HepG2 (cell line): ENCODE results near the gene MED15. TPM values are rescaled to one million over a fixed set of nuclear protein-coding genes. Genes with fewer than 3 reads are reported as not detected.

Experiments used
- ATAC-seq: fragments of 200-7000 bp; cut with Tn5 transposase; 3 replicates; pipeline ENCODE4 v1.9.1; 2020; ENCODE audit warnings: mild to moderate bottlenecking, moderate library complexity
- BruUV-seq: library from RNA; stranded (reverse); fragments of 400-500 nt; replicated peaks from 2 replicates; lab custom pipeline; 2021; lab: Mats Ljungman, UMichigan
- CTCF ChIA-PET: fragments of 300-600 bp; formaldehyde crosslinking; extraction: SDS; loops from one replicate; lab custom pipeline; 2021; ENCODE audit warnings: low total read pairs, inconsistent platforms, low intra/inter-chr PET ratio; lab: Yijun Ruan, JAX
- POLR2A ChIA-PET: fragments of 350-600 bp; sonication (Branson Sonifier 250); formaldehyde crosslinking; loops from one replicate; lab custom pipeline; 2020; ENCODE audit warnings: antibody characterized with exemption, inconsistent platforms; lab: Yijun Ruan, JAX
- DNase-seq: peaks from one replicate; pipeline ENCODE4 v3.0.0-alpha.2; 2015; ENCODE audit warnings: low spot score
- FAIRE-seq: peaks from 3 replicates; lab custom pipeline; 2011; peaks lifted over from hg19 to GRCh38; lab: Jason Lieb, UNC
- H2AFZ ChIP-seq: one replicate; pipeline ENCODE4 v1.6.1; 2011; ENCODE audit warnings: low read length, inconsistent platforms
- H3K27ac ChIP-seq: fragments of 300-600 bp; 3 replicates; pipeline ENCODE4 v1.8.0; 2011; ENCODE audit warnings: mixed run types, mild to moderate bottlenecking, mixed read lengths, low read length, inconsistent platforms; ENCODE audit not compliant: insufficient read depth; ENCODE audit errors: extremely low read length
- H3K27me3 ChIP-seq, 2 experiments: fragments of 200-600 bp in 1 of 2; 2 replicates in 1 of 2; 3 replicates in 1 of 2; pipeline versions ENCODE4 v1.6.0 to v1.8.0; 2011; ENCODE audit warnings: low read length in 2 of 2, mild to moderate bottlenecking in 2 of 2, moderate library complexity in 2 of 2, inconsistent platforms in 1 of 2; ENCODE audit not compliant: insufficient read depth in 2 of 2, control insufficient read depth in 1 of 2
- H3K36me3 ChIP-seq, 2 experiments: fragments of 200-600 bp in 1 of 2; replicated peaks in 1 of 2; 2 replicates in 1 of 2; 3 replicates in 1 of 2; pipeline versions ENCODE4 v1.5.1 to v1.8.0; 2011; ENCODE audit warnings: low read length in 2 of 2, inconsistent platforms in 1 of 2; ENCODE audit not compliant: insufficient read depth in 2 of 2, control insufficient read depth in 1 of 2
- H3K4me1 ChIP-seq: 2 replicates; pipeline ENCODE4 v1.5.1; 2012; ENCODE audit warnings: low read length, inconsistent platforms; ENCODE audit not compliant: insufficient read depth
- H3K4me2 ChIP-seq: 2 replicates; pipeline ENCODE4 v1.6.0; 2011; ENCODE audit warnings: low read depth, low read length, inconsistent platforms
- H3K4me3 ChIP-seq, 3 experiments: fragments of 200-600 bp in 1 of 3; sonication (generic), shearing (Covaris generic) in 1 of 3; replicated peaks in 1 of 3; 2 replicates each; pipeline ENCODE4 v1.5.1; 2011 to 2016; ENCODE audit warnings: low read length in 3 of 3, inconsistent platforms in 2 of 3, low read depth in 2 of 3, mild to moderate bottlenecking in 2 of 3, control low read depth in 1 of 3, mixed read lengths in 1 of 3; ENCODE audit not compliant: insufficient read depth in 1 of 3
- H3K79me2 ChIP-seq: one replicate; pipeline ENCODE4 v1.6.1; 2011; ENCODE audit warnings: low read length, inconsistent platforms; ENCODE audit not compliant: insufficient read depth
- H3K9ac ChIP-seq: 2 replicates; pipeline ENCODE4 v1.6.0; 2011; ENCODE audit warnings: mild to moderate bottlenecking, low read depth, low read length, inconsistent platforms; ENCODE audit not compliant: insufficient read depth
- H3K9me3 ChIP-seq: 2 replicates; pipeline ENCODE4 v1.5.1; 2012; ENCODE audit warnings: mild to moderate bottlenecking, low read length
- H4K20me1 ChIP-seq: 2 replicates; pipeline ENCODE4 v1.6.0; 2011; ENCODE audit warnings: inconsistent platforms, mild to moderate bottlenecking, low read length, moderate library complexity; ENCODE audit not compliant: insufficient read depth
- ARNT2 ChIP-seq: sonication (generic); formaldehyde crosslinking; IDR thresholded peaks from 2 replicates; pipeline ENCODE4 v1.8.0; 2022; ENCODE audit warnings: mild to moderate bottlenecking, low read depth, missing genetic modification reagents, moderate library complexity
- CENPT ChIP-seq: sonication (generic); formaldehyde crosslinking; IDR thresholded peaks from 2 replicates; pipeline ENCODE4 v1.8.0; 2022; ENCODE audit warnings: low read depth, mild to moderate bottlenecking, moderate library complexity, missing genetic modification reagents
- ELF4 ChIP-seq: sonication (generic); formaldehyde crosslinking; IDR thresholded peaks from 2 replicates; pipeline ENCODE4 v1.5.0; 2020; ENCODE audit warnings: missing genetic modification reagents, mild to moderate bottlenecking, moderate library complexity, borderline replicate concordance
- KLF16 ChIP-seq, 2 experiments: sonication (generic) in 1 of 2; formaldehyde crosslinking in 1 of 2; IDR thresholded peaks; 2 replicates each; pipeline versions ENCODE4 v1.6.1 to v1.8.0; 2016 to 2023; ENCODE audit warnings: missing genetic modification reagents in 2 of 2, missing compliant biosample characterization in 1 of 2
- MTA1 ChIP-seq: sonication (generic); formaldehyde crosslinking; IDR thresholded peaks from 2 replicates; pipeline ENCODE4 v1.4.0; 2020; ENCODE audit warnings: missing genetic modification reagents, mild to moderate bottlenecking, borderline replicate concordance
- NRL ChIP-seq: sonication (generic); formaldehyde crosslinking; IDR thresholded peaks from 2 replicates; pipeline ENCODE4 v1.5.0; 2020; ENCODE audit warnings: missing genetic modification reagents, mild to moderate bottlenecking, moderate library complexity, borderline replicate concordance
- TAF15 ChIP-seq: fragments of 200-400 bp; formaldehyde crosslinking; IDR thresholded peaks from one replicate; pipeline ENCODE4 v1.6.1; 2018; ENCODE audit warnings: mild to moderate bottlenecking, low read depth, low read length; ENCODE audit not compliant: poor library complexity, severe bottlenecking
- ZNF460 ChIP-seq: sonication (generic); formaldehyde crosslinking; IDR thresholded peaks from 2 replicates; pipeline ENCODE4 v1.5.1; 2020; ENCODE audit warnings: missing genetic modification reagents, mild to moderate bottlenecking, borderline replicate concordance
- ZNF510 ChIP-seq: sonication (generic); formaldehyde crosslinking; IDR thresholded peaks from 2 replicates; pipeline ENCODE4 v1.4.0; 2020; ENCODE audit warnings: low read depth, mild to moderate bottlenecking, missing genetic modification reagents
- ZNF724P ChIP-seq: sonication (generic); formaldehyde crosslinking; IDR thresholded peaks from 2 replicates; pipeline ENCODE4 v1.8.0; 2022; ENCODE audit warnings: missing genetic modification reagents, borderline replicate concordance
- ZNF839 ChIP-seq: sonication (generic); formaldehyde crosslinking; IDR thresholded peaks from 2 replicates; pipeline ENCODE4 v1.4.0; 2020; ENCODE audit warnings: missing genetic modification reagents, mild to moderate bottlenecking, borderline replicate concordance
- WGBS: methylation state at CpG from one replicate; pipeline ENCODE4 v1.1.6; 2017; ENCODE audit warnings: low lambda C conversion rate; 5-methylcytosine and 5-hydroxymethylcytosine counted together
- in situ Hi-C: cut with HindIII; loops from 2 replicates; pipeline ENCODE4 v1.10.0; 2017; ENCODE audit warnings: low pct_unique_long_range_greater_than_20kb; ENCODE audit not compliant: extremely low pct_ligation_motif_present
- intact Hi-C: fragments of 100-400 bp; cut with micrococcal nuclease; formaldehyde crosslinking; loops from one replicate; pipeline ENCODE4 v1.10.0; 2022; ENCODE audit not compliant: unreplicated experiment
- polyA plus RNA-seq, 8 experiments: library from polyadenylated mRNA; depleted of rRNA in 3 of 8; stranded (reverse) in 7 of 8; unstranded in 1 of 8; fragments of >200 nt; fragmentation: Illumina TruSeq in 4 of 8; extraction: Trizol in 4 of 8; gene quantifications; 2 replicates each; pipeline versions ENCODE4 v1.2.1 to v1.2.3, GENCODE V29; 2011 to 2016; ENCODE audit warnings: low read depth in 4 of 8, missing spikeins in 1 of 8, mixed read lengths in 1 of 8; ENCODE audit not compliant: insufficient read depth in 1 of 8
- total RNA-seq, 5 experiments: library from RNA; depleted of rRNA; stranded (reverse); fragments of >200 nt; fragmentation: Illumina TruSeq; extraction: Trizol; gene quantifications; 2 replicates each; pipeline ENCODE4 v1.2.3, GENCODE V29; 2016; ENCODE audit warnings: low read depth in 1 of 5
- TF ChIP-seq, protein P1 (sequence below): sonication (generic); formaldehyde crosslinking; conservative IDR thresholded peaks from 2 replicates; pipeline ENCODE4 v1.4.0; 2020; ENCODE audit warnings: missing genetic modification reagents
- TF ChIP-seq, protein P2 (sequence below): sonication (generic); formaldehyde crosslinking; IDR thresholded peaks from 2 replicates; pipeline ENCODE4 v1.5.0; 2020; ENCODE audit warnings: mild to moderate bottlenecking, missing genetic modification reagents, borderline replicate concordance
- TF ChIP-seq, protein P3 (sequence below): sonication (generic); formaldehyde crosslinking; IDR thresholded peaks from 2 replicates; pipeline ENCODE4 v1.8.0; 2022; ENCODE audit warnings: low read depth, missing genetic modification reagents

MED15 gene
- total and polyA plus RNA-seq, 2 of the 13 experiments (the other 11 are each of a cell fraction or from before 2014, with no cell fraction given) = 14.3 to 27.0 TPM

DNA sequence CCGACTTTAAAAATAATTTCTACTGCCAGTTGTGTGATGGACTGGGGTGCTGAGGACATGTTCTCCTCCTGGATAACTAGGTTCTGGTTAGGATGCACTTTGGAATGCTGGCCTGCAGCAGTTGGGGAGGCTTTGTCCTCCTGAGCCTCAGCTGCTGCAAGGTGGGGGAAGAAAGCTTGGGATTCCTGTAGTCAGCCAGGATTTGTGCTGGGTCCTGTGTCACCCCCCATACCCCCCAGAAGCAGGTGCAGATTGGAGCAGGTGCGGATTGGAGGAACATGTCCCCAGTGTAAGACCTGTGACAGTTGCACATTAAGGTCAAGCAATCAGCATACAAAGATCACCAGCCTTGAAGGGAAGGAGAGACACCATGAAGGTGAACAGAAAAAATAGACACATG is 51.1 kb downstream of the MED15 start (continued):
- TF ChIP-seq, protein P1, sequence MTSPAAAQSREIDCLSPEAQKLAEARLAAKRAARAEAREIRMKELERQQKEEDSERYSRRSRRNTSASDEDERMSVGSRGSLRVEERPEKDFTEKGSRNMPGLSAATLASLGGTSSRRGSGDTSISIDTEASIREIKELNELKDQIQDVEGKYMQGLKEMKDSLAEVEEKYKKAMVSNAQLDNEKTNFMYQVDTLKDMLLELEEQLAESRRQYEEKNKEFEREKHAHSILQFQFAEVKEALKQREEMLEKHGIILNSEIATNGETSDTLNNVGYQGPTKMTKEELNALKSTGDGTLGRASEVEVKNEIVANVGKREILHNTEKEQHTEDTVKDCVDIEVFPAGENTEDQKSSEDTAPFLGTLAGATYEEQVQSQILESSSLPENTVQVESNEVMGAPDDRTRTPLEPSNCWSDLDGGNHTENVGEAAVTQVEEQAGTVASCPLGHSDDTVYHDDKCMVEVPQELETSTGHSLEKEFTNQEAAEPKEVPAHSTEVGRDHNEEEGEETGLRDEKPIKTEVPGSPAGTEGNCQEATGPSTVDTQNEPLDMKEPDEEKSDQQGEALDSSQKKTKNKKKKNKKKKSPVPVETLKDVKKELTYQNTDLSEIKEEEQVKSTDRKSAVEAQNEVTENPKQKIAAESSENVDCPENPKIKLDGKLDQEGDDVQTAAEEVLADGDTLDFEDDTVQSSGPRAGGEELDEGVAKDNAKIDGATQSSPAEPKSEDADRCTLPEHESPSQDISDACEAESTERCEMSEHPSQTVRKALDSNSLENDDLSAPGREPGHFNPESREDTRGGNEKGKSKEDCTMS (CRISPR knock-in tag) = no peak
- no peak for TF ChIP-seq NRL (CRISPR knock-in tag)
- TF ChIP-seq ELF4 (CRISPR knock-in tag) = no peak
- no peak for TF ChIP-seq ZNF724P (CRISPR knock-in tag)
- TF ChIP-seq ZNF510 (CRISPR knock-in tag) = no peak
- TF ChIP-seq, protein P2, sequence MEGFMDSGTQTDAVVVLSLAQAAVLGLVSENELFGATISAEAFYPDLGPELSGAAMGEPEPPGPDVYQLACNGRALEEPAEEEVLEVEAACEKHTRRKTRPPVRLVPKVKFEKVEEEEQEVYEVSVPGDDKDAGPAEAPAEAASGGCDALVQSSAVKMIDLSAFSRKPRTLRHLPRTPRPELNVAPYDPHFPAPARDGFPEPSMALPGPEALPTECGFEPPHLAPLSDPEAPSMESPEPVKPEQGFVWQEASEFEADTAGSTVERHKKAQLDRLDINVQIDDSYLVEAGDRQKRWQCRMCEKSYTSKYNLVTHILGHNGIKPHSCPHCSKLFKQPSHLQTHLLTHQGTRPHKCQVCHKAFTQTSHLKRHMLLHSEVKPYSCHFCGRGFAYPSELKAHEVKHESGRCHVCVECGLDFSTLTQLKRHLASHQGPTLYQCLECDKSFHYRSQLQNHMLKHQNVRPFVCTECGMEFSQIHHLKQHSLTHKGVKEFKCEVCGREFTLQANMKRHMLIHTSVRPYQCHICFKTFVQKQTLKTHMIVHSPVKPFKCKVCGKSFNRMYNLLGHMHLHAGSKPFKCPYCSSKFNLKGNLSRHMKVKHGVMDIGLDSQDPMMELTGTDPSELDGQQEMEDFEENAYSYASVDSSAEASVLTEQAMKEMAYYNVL (CRISPR knock-in tag) = no peak

DNA sequence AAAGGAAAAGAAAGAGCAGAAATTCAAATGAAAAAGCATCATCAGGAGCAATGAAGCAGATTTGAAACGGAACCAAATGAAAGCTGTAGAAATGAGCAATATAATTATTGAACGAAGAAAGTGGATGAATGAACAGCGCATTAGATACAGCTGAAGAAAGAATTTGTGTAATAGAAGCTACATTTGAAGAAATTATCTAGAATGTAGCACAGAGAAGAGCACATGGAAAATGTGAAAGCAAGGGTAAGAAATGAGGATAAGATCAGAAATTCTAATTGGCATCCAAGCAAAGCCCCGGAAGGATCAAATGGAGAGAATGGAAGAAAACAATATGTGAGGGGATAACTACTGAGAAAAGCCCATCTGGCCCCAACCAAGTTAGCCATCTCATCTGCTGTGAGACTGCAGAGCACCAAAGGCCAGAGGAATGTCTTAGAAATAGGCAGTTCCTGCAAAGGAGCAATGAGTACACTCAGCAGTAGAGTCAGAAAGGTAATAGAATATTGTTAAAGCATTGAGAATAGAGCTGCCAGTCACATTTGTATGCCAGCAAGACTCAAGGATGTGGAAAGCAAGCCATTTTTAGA is 51.9 kb downstream of the MED15 start:
- no peak overlapping the region for H3K27ac ChIP-seq
- no peak overlapping the region for H3K4me2 ChIP-seq
- no peaks in the 10 kb centered on the region for H3K9me3 ChIP-seq
- no peak overlapping the region for H3K9ac ChIP-seq
- in situ Hi-C loops (no loop called here), intact Hi-C loops (no loop called here)
- 96% methylated on average over 4 of the region's 4 CpGs for WGBS
- H4K20me1 ChIP-seq = no peaks in the 10 kb centered on the region
- ChIA-PET POLR2A (no interaction called here), CTCF (no interaction called here)
- H3K4me1 ChIP-seq = peaks cover 4% of the 10 kb centered on the region
- no peak overlapping the region for H3K4me3 ChIP-seq
- H3K79me2 ChIP-seq = peaks cover 1% of the 10 kb centered on the region
- no peak for ATAC-seq
- FAIRE-seq = no peak
- DNase-seq = no peak
- no peak overlapping the region for H2AFZ ChIP-seq
- H3K36me3 ChIP-seq = peaks cover 29 to 82% of the 10 kb centered on the region in 2 experiments
- no peaks in the 10 kb centered on the region for H3K27me3 ChIP-seq
- BruUV-seq = TSS peak; percentile 36
- TF ChIP-seq ZNF460 (no peak), MTA1 (CRISPR knock-in tag) (no peak), ARNT2 (no peak), ZNF839 (CRISPR knock-in tag) (no peak), KLF16 (CRISPR knock-in tag; IDR thresholded peaks at IDR 0.05) (no peak), CENPT (CRISPR knock-in tag) (no peak), TAF15 (no peak)
- TF ChIP-seq, protein P3, sequence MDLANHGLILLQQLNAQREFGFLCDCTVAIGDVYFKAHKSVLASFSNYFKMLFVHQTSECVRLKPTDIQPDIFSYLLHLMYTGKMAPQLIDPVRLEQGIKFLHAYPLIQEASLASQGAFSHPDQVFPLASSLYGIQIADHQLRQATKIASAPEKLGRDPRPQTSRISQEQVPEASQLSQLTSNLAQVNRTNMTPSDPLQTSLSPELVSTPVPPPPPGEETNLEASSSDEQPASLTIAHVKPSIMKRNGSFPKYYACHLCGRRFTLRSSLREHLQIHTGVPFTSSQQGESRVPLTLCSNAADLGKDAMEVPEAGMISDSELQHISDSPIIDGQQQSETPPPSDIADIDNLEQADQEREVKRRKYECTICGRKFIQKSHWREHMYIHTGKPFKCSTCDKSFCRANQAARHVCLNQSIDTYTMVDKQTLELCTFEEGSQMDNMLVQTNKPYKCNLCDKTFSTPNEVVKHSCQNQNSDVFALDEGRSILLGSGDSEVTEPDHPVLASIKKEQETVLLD (CRISPR knock-in tag) = no peak
